G401 (cell line): ENCODE results near the gene LENEP. TPM values are rescaled to one million over a fixed set of nuclear protein-coding genes. Genes with fewer than 3 reads are reported as not detected.

Experiments
- DNase-seq: peaks from one replicate; pipeline ENCODE4 v3.0.0-alpha.2; 2015; ENCODE audit warnings: low spot score
- in situ Hi-C: cut with HindIII; loops from 2 replicates; pipeline ENCODE4 v1.10.0; 2016; ENCODE audit warnings: low sequenced_read_pairs, mixed read lengths
- total RNA-seq: library from RNA; depleted of rRNA; stranded (reverse); fragments of >200 nt; shearing (Covaris generic); gene quantifications from 2 replicates; pipeline ENCODE4 v1.2.3, GENCODE V29; 2014

Gene LENEP
- total RNA-seq, 1 experiment from 2014 or later: not detected

GRCh38 chr1:155016231-155016831 is 22.9 kb downstream of the LENEP start:
- DNase-seq: no peak

GRCh38 chr1:155017041-155017945 is 23.9 kb downstream of the LENEP start:
- DNase-seq: peak; percentile 81
- in situ Hi-C loops: no loop called here

More at GRCh38 chr1:155016231-155016831, 22.9 kb downstream of the LENEP start:
- in situ Hi-C loops: no loop called here

- DNase-seq: no peak
- in situ Hi-C loops: no loop called here
Measured at GRCh38 chr1:155017946-155018316, 24.5 kb downstream of the LENEP start.

DNA sequence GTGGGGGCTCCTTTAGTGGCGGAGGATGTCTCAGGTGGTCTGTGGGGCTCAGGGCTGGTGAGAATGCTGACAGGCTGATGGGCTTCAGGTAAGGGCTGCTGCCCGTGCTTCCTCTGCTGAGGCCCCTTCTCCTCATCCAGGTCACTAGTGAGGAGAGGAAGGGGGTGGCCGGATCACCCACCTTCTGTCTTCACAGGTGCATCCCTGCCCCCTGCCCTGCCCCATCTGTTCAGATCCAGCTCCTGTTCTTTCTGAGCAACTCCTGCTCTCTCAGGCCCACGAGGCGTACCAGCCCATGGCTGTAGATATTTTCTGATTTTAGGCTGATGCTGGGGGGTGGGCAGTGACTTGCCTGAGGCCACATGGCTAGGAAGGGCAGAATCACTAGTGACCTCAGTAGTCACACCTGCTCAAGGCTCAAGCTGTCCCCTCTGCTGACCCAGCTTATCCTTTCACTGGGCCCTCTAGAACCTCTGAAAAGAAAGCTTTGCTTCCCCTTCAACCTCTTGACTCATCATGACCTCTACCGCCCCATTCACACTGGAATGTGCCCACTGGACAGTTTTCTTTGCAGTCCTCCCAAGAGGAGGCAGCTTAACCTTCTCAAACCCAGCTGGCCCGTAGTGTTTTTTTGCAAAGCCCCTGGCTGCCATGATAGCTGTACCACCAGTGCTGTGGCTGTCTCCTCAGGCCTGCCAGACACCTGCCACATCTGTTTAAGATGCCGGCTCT is 25.4 kb downstream of the LENEP start:
- DNase-seq: peak; percentile 44
- in situ Hi-C loops: no loop called here

DNA sequence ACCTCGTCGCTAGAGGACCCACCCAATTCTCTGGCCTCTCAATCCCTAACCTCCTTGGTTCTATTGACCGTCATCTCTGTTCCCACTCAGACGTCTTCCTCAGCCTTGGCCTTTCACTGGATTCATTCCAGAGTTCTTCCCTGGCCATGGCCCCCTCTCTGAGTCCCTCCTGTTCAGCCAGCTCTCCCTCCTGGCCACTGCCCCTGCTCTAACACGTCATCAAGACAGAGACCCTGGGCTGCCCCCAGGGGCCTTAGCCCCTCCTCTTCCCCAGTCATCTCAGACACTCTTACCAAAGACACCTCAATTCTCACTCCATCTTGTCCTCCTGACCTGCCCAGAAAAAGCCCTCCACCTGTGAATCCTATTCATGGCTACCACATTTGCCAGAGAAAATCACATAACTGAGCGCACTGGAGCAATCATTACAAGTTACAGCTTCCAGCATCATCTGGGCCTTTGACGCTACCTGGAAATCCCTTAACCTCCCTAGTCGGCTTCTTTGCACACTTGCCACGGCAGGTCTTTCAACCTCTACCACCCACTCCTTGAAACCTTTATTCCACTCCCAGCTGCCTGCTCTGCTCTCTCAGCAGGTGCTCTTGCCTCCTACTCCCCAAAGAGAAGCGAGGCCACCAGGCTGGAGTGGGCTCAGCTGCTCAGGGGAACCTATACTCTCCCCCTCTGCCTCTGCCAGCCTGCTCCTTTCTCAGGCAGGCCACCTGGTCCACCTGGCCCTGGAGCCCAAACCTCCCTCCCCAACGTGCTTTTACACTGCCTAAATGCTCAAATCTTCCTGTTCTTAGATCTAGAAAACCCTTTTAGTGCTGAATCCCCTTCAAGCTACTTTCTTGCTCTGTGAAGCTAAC is 26.2 kb downstream of the LENEP start:
- DNase-seq: no peak
- in situ Hi-C loops: no loop called here

DNA sequence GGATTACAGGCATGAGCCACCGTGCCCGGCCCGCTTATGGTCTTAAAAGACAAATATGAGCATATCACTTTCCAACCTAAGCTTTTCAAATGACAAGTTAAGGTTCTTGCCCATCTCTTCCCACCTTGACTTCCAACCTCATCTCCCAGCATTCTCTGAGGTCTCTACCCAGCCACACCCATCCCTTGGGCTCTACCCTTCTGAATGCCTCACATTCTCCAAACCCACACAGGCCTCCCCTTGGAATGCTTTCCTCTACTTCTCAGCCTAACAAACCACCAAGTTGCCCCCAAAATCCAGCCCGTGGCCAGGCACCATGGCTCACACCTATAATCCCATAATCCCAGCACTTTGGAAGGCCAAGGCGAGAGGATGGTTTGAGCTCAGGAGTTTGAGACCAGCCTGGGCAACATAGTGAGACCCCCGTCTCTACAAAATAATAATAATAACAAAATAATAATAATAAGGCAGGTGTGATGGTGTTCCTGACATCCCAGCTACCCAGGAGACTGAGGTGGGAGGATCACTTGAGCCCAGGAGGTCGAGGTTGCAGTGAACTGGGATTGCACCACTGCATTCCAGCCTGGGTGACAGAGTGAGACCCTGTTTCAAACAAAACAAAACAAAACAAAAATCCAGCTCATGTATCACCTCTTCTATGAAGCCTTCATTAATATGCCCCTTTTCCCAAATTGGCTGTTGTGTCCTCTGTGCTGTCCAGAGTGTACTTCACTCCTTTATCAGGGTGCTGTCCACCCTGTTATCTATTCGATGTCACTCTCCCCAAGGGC is 28.9 kb downstream of the LENEP start:
- in situ Hi-C loops: no loop called here
- DNase-seq: no peak

DNA sequence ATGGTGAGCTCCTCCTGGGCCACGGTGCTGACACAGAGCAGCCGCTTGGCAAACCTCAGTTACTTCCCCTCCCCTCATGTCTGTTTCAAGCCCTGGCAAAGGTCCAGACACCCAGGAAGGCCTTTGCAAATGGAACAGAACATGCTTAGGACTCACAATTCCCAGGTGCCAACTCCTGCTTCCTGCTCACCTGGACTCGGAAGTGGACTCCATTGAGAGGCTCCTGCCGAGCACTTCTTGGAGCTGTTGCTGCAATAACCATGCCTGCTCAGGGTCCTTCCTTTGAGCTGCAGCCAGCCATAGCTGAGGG is 29.5 kb downstream of the LENEP start:
- no peak for DNase-seq
- in situ Hi-C loops: no loop called here

GRCh38 chr1:155023627-155024026 is 30.2 kb downstream of the LENEP start:
- no peak for DNase-seq
- in situ Hi-C loops: no loop called here

DNA sequence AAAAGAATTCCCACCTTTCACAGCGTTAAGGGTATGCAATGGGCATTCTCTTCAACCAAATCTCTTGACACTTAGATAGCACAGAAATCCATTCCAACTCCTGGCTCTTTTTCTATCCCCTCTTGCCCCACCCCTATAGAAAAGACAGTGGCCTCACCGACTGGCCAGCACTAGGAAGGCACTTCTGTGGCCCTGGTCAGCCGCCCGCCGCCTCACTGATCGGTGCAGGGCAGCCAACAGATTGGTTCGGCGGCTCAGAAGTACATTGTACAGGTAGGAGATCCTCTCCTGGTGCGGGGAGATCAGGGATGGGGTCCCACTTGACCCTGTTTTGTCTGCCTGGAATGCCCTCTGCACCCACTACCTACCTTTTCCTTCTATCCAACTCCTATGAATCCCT is 30.9 kb downstream of the LENEP start:
- no peak for DNase-seq
- in situ Hi-C loops: no loop called here

GRCh38 chr1:155026154-155026553 is 32.8 kb downstream of the LENEP start:
- DNase-seq: no peak
- in situ Hi-C loops: no loop called here

DNA sequence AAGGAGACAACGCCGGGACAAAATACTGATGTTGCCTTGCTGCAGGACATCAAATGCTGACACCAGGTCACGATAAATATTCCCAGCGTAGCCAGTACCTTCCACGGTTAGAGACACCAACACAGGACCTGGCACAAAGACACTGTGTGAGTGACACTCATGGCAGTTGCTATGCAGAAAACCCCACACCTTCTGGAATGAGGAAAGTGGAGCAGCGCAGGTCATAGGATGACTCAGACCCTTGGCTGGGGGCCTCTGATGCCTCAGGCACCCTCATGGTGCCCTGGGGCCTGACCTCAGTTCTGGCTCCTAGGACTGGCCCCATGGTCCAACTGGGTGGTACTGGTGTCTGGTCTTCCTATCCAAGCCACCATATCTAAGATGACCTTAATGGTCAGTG is 33.2 kb downstream of the LENEP start:
- DNase-seq: no peak
- in situ Hi-C loops: no loop called here

DNA sequence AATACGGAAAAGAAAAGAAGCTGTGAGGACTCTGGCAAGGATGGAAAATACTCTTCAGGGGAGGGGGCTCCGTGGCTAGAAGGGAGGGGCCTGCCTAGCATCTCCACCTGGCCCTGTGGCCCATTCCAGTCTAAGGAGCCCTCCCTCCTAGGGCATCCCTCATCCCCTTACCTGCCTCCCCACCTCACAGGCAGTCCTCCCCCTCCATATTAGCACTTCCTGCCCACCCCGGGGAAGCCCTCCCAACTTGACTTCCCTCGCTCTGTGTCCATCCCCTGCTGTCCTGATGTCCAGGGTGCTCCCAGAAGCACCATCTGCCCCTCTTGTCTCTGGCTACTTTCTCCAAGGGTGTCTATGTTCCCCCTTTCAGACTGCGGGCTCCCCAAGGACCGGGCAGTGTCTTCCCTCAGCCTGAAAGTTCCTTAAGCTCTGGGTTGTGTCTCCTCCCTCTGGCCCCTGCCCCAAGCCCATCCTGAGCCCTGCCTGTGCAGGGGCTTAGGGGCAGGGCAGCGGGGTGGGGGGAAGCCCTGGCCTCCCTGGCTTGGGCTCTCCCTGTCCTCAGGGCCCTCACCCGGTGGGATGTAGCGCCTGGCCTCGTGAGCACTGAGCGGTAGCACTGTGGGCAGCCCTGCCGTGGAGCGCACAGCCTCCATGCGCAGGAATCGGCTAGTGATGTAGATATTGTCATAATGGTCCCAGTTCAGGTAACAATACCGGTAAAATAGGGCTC is 36.3 kb downstream of the LENEP start:
- DNase-seq: no peak

DNA sequence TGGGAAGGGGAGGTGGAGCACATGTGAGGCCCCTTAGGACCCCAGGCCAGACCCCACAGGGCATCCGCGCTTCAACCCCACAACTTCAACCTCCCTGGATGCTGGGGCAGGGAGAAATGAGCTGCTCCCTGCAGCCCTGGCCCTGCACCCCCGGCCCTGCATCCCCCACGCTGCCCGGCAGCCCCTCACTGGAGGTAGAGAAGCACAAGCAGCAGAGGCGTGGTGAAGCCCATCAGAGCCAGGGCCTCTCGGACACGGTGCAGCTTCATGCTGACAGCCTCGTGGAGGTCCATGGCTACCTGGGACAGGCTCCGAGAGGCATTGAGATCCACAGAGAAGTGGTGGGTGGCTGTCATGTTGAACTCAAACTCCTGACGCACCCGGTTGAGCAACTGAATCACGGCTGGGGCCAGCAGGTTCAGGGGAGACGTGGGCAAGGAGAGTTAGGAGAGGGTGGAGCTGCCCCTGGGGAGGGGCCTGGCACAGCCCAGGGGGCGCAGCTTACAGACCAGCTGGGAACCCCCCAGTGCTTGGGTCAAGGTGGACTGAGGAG is 36.9 kb downstream of the LENEP start:
- in situ Hi-C loops: no loop called here

More for the DNA sequence above, 36.3 kb downstream of the LENEP start:
- in situ Hi-C loops: no loop called here

DNA sequence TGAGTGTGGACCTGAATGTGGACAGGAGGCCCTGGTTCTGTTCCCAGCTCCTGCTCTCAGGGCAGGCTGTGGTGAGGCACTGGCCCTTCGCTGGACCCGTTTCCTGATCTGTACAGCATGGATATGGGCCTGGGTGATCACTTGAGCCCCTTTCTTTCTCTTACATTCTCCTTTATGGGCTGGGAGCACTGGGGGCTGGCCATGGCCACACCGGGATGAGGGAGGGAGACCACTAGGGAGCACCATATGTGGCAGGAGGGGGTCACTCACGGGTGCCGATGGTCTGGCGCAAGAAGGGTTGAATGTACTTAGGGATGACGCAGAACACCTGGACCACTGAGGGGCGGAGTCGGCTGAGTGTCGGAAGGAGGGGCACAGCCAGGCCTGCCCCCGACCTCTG is 37.5 kb downstream of the LENEP start:
- no peak for DNase-seq
- in situ Hi-C loops: no loop called here

More for the DNA sequence above, 36.9 kb downstream of the LENEP start:
- no peak for DNase-seq

DNA sequence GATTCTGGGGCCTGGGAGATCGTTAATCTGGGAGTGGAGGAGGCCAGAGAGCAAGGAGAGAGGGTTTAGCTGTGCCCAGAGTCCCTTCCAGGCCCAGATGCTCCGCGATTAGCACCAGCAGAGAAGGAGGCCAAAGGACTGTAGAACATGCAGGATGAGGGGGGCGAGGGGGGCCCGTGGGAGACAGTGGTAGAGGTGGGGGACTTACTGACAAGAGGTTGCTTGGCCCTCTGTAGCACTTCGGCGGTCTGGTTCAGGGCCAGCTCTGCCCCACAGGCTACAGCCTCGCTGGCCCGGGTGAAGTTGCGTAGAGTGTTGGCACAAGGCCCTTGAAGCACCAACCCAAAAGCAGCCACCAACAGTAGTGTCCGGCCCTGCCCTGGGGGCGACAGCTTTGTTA is 39.5 kb downstream of the LENEP start:
- no peak for DNase-seq
- in situ Hi-C loops: no loop called here

GRCh38 chr1:155033524-155033923 is 40.1 kb downstream of the LENEP start, which contains the start of the genes DCST1 and DCST2:
Gene DCST1, plus strand, starts transcription at chr1:155033824. Its CDS starts 213 bp downstream, at chr1:155034037.
Gene DCST2, minus strand, starts transcription at chr1:155033781. Its CDS starts 80 bp downstream, at chr1:155033701.
- in situ Hi-C loops: no loop called here

More at GRCh38 chr1:155033524-155033923, 40.1 kb downstream of the LENEP start, which contains the start of the genes DCST1 and DCST2:
- no peak for DNase-seq
